ENCODE results near the gene ZNF587B. TPM values are rescaled to one million over a fixed set of nuclear protein-coding genes. Genes with fewer than 3 reads are reported as not detected.
"Not testable (repeated sequence)": the region's sequence is repeated elsewhere in the genome, so short reads cannot be mapped to it uniquely, and the experiment has no call there.

Gene ZNF587B
- 17.2 TPM for total RNA-seq

DNA sequence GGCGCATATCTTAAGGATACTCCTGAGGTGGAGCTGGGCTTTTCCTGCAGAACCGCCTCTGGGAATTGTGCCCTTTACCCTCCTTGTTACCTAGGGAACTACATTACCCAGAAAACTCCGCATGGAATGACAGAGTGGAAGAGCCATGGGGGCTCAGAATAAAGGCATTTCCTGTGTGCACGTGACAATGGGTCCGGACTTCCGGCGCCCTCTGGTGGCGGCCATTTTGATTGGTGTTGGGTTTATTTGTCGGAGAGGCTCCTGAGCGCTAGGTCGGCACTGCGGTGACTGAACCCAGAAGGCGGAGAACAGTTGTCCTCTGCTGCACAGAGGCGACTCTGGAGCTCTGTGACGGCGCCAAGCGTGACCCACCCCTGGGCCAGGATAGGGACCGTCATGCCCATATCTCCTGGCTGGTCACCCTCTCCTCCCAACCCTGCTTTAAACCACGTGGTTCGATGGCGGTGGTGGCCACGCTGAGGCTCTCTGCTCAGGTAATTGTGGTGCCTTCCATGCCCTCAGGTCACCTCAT, at the start of gene ZNF587B:
Gene ZNF587B, plus strand, starts transcription at position 229 of the 532 bp plus-strand sequence. Its CDS starts 230 bp downstream, at position 459.
- H3K4me1 ChIP-seq (ENCODE audit: control insufficient read depth in 3 of 3, insufficient read depth in 3 of 3, low read length in 3 of 3), result peaks cover 0 to 3% (median 0%) of the 10 kb centered on the region in 3 donors
- peak within 1 kb of the TSS; percentile 55 to 86 (median 77) for H3K9ac ChIP-seq (ENCODE audit: low read depth in 1 of 3, low read length in 3 of 3)
- H3K36me3 ChIP-seq (ENCODE audit: control insufficient read depth in 3 of 3, insufficient read depth in 3 of 3, low read length in 3 of 3), result no peaks in the 10 kb centered on the region
- H3K27ac ChIP-seq (ENCODE audit: low read depth, low read length), result peak within 1 kb of the TSS; percentile 61
- no peaks in the 10 kb centered on the region for H3K27me3 ChIP-seq (ENCODE audit: control insufficient read depth in 3 of 3, insufficient read depth in 3 of 3, low read length in 3 of 3)
- H3K9me3 ChIP-seq (ENCODE audit: control insufficient read depth in 3 of 3, low read length in 3 of 3), result no peaks in the 10 kb centered on the region
- H3K4me3 ChIP-seq (ENCODE audit: low read length in 3 of 3), result peak within 1 kb of the TSS; percentile 81 to 88 (median 83)

DNA sequence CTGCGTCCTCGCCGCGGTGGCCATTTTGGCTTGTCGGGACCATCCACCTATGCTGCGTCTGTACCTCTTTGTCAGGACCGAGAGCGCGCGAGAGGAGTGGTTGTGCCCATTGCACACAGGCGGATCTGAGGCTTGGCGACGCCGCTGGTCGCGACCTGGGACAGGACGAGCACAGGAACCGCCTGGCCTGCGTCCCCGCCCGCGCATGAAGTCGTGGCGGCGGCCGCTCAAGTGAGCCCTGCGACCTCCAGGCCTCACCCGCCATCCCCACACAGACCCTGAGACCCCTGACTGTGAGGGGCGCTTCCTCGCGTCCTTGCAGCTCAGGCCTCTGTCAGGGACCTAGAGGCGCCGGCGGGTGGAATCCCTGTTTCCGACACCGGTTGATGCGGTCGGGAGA, 43.8 kb upstream of the ZNF587B start:
- H3K36me3 ChIP-seq (ENCODE audit: control insufficient read depth in 3 of 3, insufficient read depth in 3 of 3, low read length in 3 of 3), result peaks cover 22 to 32% (median 22%) of the 10 kb centered on the region in 3 donors
- H3K4me3 ChIP-seq (ENCODE audit: low read length in 3 of 3), result no peak overlapping the region
- H3K4me1 ChIP-seq (ENCODE audit: control insufficient read depth in 3 of 3, insufficient read depth in 3 of 3, low read length in 3 of 3), result no peaks in the 10 kb centered on the region
- no peaks in the 10 kb centered on the region for H3K27me3 ChIP-seq (ENCODE audit: control insufficient read depth in 3 of 3, insufficient read depth in 3 of 3, low read length in 3 of 3)
- no peak overlapping the region for H3K9ac ChIP-seq (ENCODE audit: low read depth in 1 of 3, low read length in 3 of 3)
- H3K9me3 ChIP-seq (ENCODE audit: control insufficient read depth in 3 of 3, low read length in 3 of 3), result peaks cover 6 to 8% (median 7%) of the 10 kb centered on the region in 3 donors
- H3K27ac ChIP-seq (ENCODE audit: low read depth, low read length), result no peak overlapping the region

DNA sequence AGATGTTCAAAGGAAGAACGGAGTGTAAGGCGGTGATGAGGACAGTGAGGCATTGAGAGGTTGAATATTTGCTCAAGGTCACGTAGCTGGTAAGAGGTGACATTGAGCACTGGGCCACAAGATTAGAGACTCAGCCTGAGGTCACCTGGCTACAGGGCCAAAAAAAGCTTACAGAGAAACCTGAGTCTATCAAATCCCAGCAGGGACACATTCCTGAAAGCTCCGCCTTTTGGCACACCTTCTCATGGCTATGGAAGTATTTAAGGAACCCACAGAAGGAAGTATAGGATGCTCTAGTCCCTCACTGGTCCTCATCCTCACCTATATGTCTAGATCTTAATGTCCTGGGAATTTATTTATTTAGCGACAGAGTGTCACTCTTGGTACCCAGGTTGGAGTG, 43.2 kb upstream of the ZNF587B start:
- H3K4me1 ChIP-seq (ENCODE audit: control insufficient read depth in 3 of 3, insufficient read depth in 3 of 3, low read length in 3 of 3), result no peaks in the 10 kb centered on the region
- H3K4me3 ChIP-seq (ENCODE audit: low read length in 3 of 3), result no peak overlapping the region
- H3K27ac ChIP-seq (ENCODE audit: low read depth, low read length), result no peak overlapping the region
- H3K36me3 ChIP-seq (ENCODE audit: control insufficient read depth in 3 of 3, insufficient read depth in 3 of 3, low read length in 3 of 3), result peaks cover 25 to 27% (median 27%) of the 10 kb centered on the region in 3 donors
- H3K9ac ChIP-seq (ENCODE audit: low read depth in 1 of 3, low read length in 3 of 3), result no peak overlapping the region
- H3K9me3 ChIP-seq (ENCODE audit: control insufficient read depth in 3 of 3, low read length in 3 of 3), result peaks cover 6 to 8% (median 7%) of the 10 kb centered on the region in 3 donors
- no peaks in the 10 kb centered on the region for H3K27me3 ChIP-seq (ENCODE audit: control insufficient read depth in 3 of 3, insufficient read depth in 3 of 3, low read length in 3 of 3)

DNA sequence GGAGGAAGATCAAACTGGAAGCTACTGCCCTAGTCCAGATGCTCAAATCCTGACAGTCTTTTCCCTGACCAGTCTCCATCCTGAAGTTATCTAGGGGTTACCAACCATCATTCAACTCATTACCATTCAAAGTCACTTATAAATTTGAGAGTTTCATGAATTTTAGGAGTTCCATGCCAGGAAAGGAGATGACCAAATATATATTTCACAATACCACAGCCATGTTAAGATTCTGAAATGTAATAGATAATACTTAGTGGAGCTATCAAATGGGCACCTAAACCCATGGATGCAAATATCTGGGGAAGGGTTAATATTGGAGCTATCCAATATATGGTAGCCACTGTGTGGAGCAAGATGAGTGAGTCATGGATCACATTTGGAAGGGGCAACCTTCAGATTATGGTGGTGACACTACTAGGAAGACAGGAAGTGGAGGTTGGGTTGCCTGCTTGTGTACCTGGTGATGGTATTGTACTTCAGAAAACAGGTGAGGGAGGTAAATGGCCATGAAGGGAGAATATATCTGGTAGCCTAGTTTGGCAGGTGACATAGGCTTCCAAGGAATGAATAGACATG, 41.9 kb upstream of the ZNF587B start:
- H3K9ac ChIP-seq (ENCODE audit: low read depth in 1 of 3, low read length in 3 of 3), result no peak overlapping the region
- no peaks in the 10 kb centered on the region for H3K27me3 ChIP-seq (ENCODE audit: control insufficient read depth in 3 of 3, insufficient read depth in 3 of 3, low read length in 3 of 3)
- H3K4me1 ChIP-seq (ENCODE audit: control insufficient read depth in 3 of 3, insufficient read depth in 3 of 3, low read length in 3 of 3), result no peaks in the 10 kb centered on the region
- H3K36me3 ChIP-seq (ENCODE audit: control insufficient read depth in 3 of 3, insufficient read depth in 3 of 3, low read length in 3 of 3), result peaks cover 26 to 28% (median 27%) of the 10 kb centered on the region in 3 donors
- peaks cover 6 to 8% (median 7%) of the 10 kb centered on the region in 3 donors for H3K9me3 ChIP-seq (ENCODE audit: control insufficient read depth in 3 of 3, low read length in 3 of 3)
- H3K4me3 ChIP-seq (ENCODE audit: low read length in 3 of 3), result no peak overlapping the region
- H3K27ac ChIP-seq (ENCODE audit: low read depth, low read length), result no peak overlapping the region

DNA sequence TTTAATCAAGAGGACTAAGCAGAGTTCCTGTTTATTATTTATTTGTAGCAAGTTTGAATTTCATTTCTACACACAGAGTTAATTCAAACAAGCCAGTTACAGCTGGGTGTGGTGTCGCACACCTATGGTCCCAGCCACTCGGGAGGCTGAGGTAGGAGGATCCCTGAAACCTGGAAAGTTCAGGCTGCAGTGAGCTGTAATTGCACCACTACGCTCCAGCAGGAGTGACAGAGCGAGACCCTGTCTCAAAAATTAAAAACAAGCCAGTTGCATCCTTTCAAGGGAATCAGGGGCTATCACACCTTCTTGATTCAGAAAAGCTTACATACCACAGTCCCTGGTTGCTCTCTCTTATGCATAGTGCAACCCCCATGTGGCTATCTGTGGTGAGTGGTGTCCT, 40.8 kb upstream of the ZNF587B start:
- no peak overlapping the region for H3K4me3 ChIP-seq (ENCODE audit: low read length in 3 of 3)
- H3K9ac ChIP-seq (ENCODE audit: low read depth in 1 of 3, low read length in 3 of 3), result no peak overlapping the region
- H3K9me3 ChIP-seq (ENCODE audit: control insufficient read depth in 3 of 3, low read length in 3 of 3), result peaks cover 6 to 8% (median 7%) of the 10 kb centered on the region in 3 donors
- no peak overlapping the region for H3K27ac ChIP-seq (ENCODE audit: low read depth, low read length)
- H3K36me3 ChIP-seq (ENCODE audit: control insufficient read depth in 3 of 3, insufficient read depth in 3 of 3, low read length in 3 of 3), result peaks cover 26 to 28% (median 27%) of the 10 kb centered on the region in 3 donors
- H3K27me3 ChIP-seq (ENCODE audit: control insufficient read depth in 3 of 3, insufficient read depth in 3 of 3, low read length in 3 of 3), result no peaks in the 10 kb centered on the region
- no peaks in the 10 kb centered on the region for H3K4me1 ChIP-seq (ENCODE audit: control insufficient read depth in 3 of 3, insufficient read depth in 3 of 3, low read length in 3 of 3)

DNA sequence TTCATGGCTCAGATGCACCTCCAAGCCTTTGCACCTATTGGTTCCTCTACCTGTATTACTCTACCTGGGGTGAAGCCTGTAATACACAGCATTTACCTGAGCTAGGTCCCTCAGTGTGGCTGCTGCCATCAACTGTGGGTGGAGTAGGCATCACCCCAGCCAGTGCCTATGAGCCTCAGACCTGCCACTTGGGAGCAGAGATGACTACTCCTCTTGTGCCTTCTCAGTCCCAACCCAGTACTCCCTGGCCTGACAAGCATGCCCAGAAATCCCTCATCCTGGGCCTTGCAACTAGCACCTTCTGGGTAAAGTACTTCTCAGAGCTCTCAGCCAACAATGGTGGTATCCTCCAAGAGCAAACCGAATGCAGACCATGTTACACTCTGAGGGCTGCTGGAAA, 33.5 kb upstream of the ZNF587B start:
- H3K9ac ChIP-seq (ENCODE audit: low read depth in 1 of 3, low read length in 3 of 3); H3K4me3 ChIP-seq (ENCODE audit: low read length in 3 of 3); H3K9me3 ChIP-seq (ENCODE audit: control insufficient read depth in 3 of 3, low read length in 3 of 3); H3K27ac ChIP-seq (ENCODE audit: low read depth, low read length); H3K27me3 ChIP-seq (ENCODE audit: control insufficient read depth in 3 of 3, insufficient read depth in 3 of 3, low read length in 3 of 3); H3K4me1 ChIP-seq (ENCODE audit: control insufficient read depth in 3 of 3, insufficient read depth in 3 of 3, low read length in 3 of 3): not testable (repeated sequence)
- peaks cover 4 to 16% (median 13%) of the 10 kb centered on the region in 3 donors for H3K36me3 ChIP-seq (ENCODE audit: control insufficient read depth in 3 of 3, insufficient read depth in 3 of 3, low read length in 3 of 3)

DNA sequence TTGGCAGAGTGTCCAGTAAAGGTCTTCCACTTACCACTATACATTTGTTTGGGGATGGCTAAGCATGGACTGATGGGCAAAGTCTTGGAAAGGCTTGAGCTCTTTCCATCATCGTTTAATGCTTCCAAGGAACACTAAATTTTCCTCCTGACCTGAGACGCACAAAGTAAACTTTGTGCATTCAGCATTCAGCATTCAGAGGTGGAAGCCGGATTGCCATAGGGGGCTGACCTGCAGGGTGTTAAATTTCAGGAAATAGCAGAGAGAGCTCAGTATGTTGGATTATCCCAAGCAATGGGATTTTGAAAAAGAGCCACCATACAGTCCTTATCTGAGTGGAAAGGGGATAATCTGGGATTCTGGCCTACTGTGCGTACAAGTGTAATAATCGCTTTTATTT, 29.4 kb upstream of the ZNF587B start:
- Histone ChIP-seq H3K27me3 (ENCODE audit: control insufficient read depth in 3 of 3, insufficient read depth in 3 of 3, low read length in 3 of 3) (no peaks in the 10 kb centered on the region), H3K9ac (ENCODE audit: low read depth in 1 of 3, low read length in 3 of 3) (no peak overlapping the region), H3K27ac (ENCODE audit: low read depth, low read length) (no peak overlapping the region), H3K4me1 (ENCODE audit: control insufficient read depth in 3 of 3, insufficient read depth in 3 of 3, low read length in 3 of 3) (peaks cover 0 to 2% (median 0%) of the 10 kb centered on the region in 3 donors), H3K9me3 (ENCODE audit: control insufficient read depth in 3 of 3, low read length in 3 of 3) (no peaks in the 10 kb centered on the region), H3K4me3 (ENCODE audit: low read length in 3 of 3) (no peak overlapping the region), H3K36me3 (ENCODE audit: control insufficient read depth in 3 of 3, insufficient read depth in 3 of 3, low read length in 3 of 3) (peaks cover 0 to 8% (median 6%) of the 10 kb centered on the region in 3 donors)

DNA sequence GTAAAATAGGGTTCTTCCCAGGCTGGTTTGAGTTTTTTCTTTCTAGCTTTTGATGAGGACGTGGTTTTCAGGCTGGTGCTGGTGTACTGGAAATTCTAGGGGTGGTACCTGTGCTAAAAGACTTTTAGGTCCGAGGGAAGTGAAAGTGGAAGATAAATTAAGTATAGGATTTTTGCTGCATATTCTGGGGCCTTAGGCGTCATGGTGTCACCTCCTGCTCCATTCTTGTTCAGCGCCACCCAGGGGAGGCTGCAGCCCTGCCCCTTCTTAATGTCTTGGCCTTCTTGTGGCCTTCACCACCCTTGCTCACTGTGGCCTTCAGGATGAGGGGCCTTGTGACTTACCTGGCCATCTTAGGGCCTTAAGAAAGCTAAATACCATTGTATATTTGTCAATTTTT, 27.8 kb upstream of the ZNF587B start:
- Histone ChIP-seq H3K4me1 (ENCODE audit: control insufficient read depth in 3 of 3, insufficient read depth in 3 of 3, low read length in 3 of 3) (peaks cover 0 to 2% (median 0%) of the 10 kb centered on the region in 3 donors), H3K27me3 (ENCODE audit: control insufficient read depth in 3 of 3, insufficient read depth in 3 of 3, low read length in 3 of 3) (no peaks in the 10 kb centered on the region), H3K4me3 (ENCODE audit: low read length in 3 of 3) (no peak overlapping the region), H3K9ac (ENCODE audit: low read depth in 1 of 3, low read length in 3 of 3) (no peak overlapping the region), H3K36me3 (ENCODE audit: control insufficient read depth in 3 of 3, insufficient read depth in 3 of 3, low read length in 3 of 3) (peaks cover 0 to 3% (median 3%) of the 10 kb centered on the region in 3 donors), H3K9me3 (ENCODE audit: control insufficient read depth in 3 of 3, low read length in 3 of 3) (no peaks in the 10 kb centered on the region), H3K27ac (ENCODE audit: low read depth, low read length) (no peak overlapping the region)

DNA sequence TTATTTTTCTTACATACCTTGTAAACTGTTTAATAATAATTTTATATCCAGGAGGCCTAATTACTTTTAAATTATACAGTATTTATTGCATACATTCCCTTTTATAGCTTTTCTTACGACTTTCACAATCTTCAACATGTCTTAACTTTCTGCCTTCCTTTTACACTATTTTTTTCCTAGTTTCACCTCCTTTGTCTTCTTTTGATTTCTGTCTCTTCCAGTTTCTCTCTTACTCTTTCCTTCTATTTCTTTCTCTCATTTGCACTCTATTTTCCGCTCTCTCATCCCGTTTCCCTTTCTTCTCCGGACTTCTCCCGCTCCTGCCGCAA, 26.9 kb upstream of the ZNF587B start:
- H3K9me3 ChIP-seq (ENCODE audit: control insufficient read depth in 3 of 3, low read length in 3 of 3), result no peaks in the 10 kb centered on the region
- H3K27ac ChIP-seq (ENCODE audit: low read depth, low read length), result no peak overlapping the region
- H3K4me3 ChIP-seq (ENCODE audit: low read length in 3 of 3), result peak overlapping the region in 2 of 3 donors; percentile 61 to 74
- H3K4me1 ChIP-seq (ENCODE audit: control insufficient read depth in 3 of 3, insufficient read depth in 3 of 3, low read length in 3 of 3), result peaks cover 0 to 2% (median 0%) of the 10 kb centered on the region in 3 donors
- H3K9ac ChIP-seq (ENCODE audit: low read depth in 1 of 3, low read length in 3 of 3), result peak overlapping the region; percentile 45 to 85 (median 58)
- no peaks in the 10 kb centered on the region for H3K27me3 ChIP-seq (ENCODE audit: control insufficient read depth in 3 of 3, insufficient read depth in 3 of 3, low read length in 3 of 3)
- H3K36me3 ChIP-seq (ENCODE audit: control insufficient read depth in 3 of 3, insufficient read depth in 3 of 3, low read length in 3 of 3), result peaks cover 6 to 11% (median 8%) of the 10 kb centered on the region in 3 donors

DNA sequence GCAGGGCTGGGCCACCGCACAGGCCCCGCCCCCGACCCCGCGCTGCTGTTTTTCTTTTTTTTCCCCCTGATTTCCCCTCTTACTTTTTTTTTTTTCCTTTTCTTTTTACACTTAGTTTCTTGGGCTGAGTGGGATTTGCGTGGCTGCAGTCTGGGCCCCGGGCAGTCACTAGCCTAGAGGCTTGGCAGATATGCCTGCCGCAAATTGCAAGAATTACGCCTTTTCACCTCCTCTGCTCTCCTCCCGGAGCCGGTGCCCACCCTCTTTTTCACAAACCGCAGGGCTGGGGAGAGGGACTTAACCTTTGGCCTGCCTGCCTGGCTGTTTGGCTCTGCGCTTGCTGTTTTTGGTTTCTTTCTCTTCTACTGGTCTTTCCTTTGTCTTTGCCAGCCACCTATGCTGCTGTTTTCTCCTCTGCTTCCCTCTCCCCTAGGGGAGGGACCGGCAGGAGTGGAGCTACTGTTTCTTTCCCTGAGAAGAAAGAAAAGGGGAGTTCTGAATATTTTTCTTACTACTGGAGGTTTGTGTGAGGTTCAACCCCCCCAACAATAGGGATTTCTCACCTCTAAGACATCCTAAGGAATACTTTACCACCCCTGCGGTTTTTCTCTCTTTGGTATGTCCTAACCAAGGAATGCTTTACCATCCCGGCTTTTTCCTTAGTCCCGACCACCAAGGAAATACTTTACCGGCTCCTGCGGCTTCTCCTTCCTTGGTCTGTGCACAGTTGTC, 26.3 kb upstream of the ZNF587B start:
- Histone ChIP-seq H3K4me3 (ENCODE audit: low read length in 3 of 3) (peak overlapping the region; percentile 61 to 74 (median 65)), H3K36me3 (ENCODE audit: control insufficient read depth in 3 of 3, insufficient read depth in 3 of 3, low read length in 3 of 3) (peaks cover 6 to 14% (median 12%) of the 10 kb centered on the region in 3 donors), H3K27me3 (ENCODE audit: control insufficient read depth in 3 of 3, insufficient read depth in 3 of 3, low read length in 3 of 3) (no peaks in the 10 kb centered on the region), H3K9ac (ENCODE audit: low read depth in 1 of 3, low read length in 3 of 3) (peak overlapping the region; percentile 45 to 85 (median 58)), H3K27ac (ENCODE audit: low read depth, low read length) (peak overlapping the region; percentile 54), H3K9me3 (ENCODE audit: control insufficient read depth in 3 of 3, low read length in 3 of 3) (no peaks in the 10 kb centered on the region), H3K4me1 (ENCODE audit: control insufficient read depth in 3 of 3, insufficient read depth in 3 of 3, low read length in 3 of 3) (peaks cover 0 to 2% (median 0%) of the 10 kb centered on the region in 3 donors)

All from skeletal muscle tissue (tissue), 4 donors.